GM12801 (cell line): ENCODE results near the gene FAM89A.

Experiments used
- TF ChIP-seq, protein P1 (sequence below): IDR thresholded peaks from one replicate; pipeline ENCODE4 v1.5.1; 2011; ENCODE audit warnings: control low read depth; ENCODE audit not compliant: insufficient read length; ENCODE audit errors: extremely low read depth

Gene FAM89A

DNA sequence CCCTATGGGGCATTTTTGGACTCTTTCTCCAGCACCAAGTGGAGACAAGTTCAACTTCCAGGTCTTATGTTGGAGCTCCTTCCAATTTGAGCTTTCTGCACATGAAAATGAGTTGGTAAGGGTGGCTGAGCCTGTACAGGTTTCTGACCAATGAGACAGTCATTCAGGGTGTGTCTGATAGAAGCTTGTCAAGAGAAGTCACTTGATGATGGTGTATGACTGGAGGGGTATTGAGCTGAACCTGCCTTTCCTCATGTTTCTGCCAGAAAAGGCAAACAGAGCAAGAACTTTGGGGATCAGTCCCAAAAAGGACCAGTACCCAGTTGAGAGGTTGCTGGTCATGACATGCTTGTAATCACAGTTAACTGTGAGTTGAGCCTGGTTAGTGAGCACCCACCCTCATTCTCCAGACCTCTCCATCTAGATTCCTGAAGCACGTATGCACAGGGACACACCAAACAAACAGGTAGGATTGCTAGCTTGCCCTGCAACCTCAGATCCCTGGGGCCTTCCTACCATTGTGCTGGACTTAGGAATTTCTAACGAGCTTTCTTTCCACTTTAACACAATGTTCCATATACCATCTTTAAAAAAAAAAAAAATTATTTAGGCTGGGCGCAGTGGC, 26.6 kb downstream of the FAM89A start:
- TF ChIP-seq, protein P1, sequence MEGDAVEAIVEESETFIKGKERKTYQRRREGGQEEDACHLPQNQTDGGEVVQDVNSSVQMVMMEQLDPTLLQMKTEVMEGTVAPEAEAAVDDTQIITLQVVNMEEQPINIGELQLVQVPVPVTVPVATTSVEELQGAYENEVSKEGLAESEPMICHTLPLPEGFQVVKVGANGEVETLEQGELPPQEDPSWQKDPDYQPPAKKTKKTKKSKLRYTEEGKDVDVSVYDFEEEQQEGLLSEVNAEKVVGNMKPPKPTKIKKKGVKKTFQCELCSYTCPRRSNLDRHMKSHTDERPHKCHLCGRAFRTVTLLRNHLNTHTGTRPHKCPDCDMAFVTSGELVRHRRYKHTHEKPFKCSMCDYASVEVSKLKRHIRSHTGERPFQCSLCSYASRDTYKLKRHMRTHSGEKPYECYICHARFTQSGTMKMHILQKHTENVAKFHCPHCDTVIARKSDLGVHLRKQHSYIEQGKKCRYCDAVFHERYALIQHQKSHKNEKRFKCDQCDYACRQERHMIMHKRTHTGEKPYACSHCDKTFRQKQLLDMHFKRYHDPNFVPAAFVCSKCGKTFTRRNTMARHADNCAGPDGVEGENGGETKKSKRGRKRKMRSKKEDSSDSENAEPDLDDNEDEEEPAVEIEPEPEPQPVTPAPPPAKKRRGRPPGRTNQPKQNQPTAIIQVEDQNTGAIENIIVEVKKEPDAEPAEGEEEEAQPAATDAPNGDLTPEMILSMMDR = no peak

DNA sequence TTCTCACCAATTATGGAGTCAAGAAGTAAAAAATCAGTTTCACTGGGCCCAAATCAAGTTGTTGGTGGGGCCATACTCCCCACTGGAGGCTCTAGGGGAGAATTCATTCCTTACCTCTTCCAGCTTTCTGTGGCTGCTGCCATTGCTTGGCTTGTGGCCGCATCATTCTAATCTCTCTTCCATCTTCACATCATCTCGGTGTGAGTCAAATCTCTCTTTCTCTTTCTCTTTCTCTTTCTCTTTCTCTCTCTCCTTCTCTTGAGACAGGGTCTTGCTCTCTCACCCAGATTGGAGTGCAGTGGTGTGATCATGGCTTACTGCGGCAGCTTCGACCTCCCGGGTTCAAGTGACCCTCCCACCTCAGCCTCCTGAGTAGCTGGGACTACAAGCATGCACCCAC, 28.1 kb downstream of the FAM89A start:
- TF ChIP-seq, protein P1 = no peak

DNA sequence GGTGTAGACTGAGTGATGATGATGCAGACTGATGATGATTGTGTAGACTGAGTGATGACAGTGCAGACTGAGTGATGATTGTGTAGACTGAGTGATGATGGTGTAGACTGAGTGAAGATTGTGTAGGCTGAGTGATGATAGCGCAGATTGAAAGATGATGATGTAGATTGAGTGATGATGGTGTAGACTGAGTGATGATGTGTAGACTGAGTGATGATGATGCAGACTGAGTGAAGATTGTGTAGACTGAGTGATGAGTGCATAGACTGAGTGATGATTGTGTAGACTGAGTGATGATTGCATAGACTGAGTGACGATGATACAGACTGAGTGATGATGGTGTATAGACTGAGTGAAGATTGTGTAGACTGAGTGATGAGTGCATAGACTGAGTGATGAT, 28.7 kb downstream of the FAM89A start:
- TF ChIP-seq, protein P1 = no peak

DNA sequence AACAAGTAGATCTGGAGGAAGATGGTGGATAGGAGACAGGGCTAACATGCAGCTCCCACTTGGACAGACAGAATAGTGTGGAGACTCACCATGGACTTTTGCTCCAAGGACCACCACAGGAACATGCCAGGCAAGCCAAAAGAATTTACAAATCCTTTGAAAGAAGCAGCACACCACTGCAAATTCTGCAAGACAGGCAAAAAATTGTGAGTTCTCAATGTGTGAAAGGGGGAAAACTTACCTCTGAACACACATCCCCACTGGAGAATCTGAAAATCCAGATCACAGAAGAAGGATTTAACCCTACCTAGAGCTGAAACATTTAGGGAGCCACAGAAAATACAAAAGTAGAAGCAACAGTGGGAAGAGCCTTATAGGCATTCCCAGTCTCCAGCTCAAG, 38.2 kb downstream of the FAM89A start:
- TF ChIP-seq, protein P1 = no peak

DNA sequence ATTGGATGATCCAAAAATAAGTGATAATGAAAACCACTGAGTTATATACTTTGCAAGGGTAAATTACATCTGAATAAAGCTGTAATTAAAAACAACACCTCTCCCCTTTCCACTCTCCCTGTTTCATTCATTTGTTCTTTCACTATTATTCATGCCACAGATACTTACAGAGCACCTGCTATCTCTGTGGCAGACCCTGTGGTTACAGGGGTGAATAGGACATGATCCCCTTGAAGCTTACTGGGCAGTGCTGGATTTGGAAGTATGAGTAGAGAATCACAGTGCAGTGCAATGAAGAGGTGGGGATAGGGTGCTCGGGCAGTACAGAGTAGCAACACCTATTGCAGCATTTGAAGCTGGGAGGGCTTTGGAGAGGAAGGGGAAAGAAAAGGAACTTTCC, 39.4 kb downstream of the FAM89A start:
- TF ChIP-seq, protein P1 = no peak

DNA sequence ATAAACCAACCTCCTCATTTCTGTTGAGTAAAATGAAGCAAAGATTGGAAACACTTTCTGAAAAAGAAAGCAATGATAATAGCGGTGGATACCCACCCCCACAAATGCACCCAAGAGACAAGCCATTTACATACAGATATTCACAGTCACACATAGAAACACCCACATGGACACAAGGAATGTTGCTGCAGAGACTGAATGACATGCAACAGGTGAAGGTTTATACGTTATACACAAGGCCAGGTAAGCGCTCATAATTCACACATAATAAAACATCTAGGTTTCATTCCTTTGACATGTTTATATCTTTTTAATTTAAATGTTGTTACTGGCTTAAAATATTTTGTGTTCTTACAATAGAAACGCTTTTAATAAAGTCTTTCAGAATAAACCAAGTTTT, 39.9 kb downstream of the FAM89A start:
- TF ChIP-seq, protein P1 = no peak

DNA sequence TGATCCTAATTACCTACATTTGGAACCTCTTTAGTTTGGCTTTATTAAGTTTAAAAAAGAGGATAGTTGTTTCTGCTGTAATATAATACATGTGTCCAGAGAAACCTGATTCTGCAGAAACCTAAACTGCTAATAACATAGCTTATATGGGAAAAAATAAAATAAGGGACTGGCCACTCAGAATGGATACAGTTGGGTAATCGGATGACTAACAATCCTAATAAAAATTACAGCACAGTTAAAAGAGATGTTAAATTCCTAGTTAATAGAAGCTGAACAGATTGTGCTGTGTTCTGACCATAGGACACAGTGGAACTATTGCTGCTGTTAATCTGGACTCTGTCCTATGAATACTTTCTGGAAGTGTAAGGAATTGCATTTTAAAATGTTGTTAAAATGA, 45.2 kb downstream of the FAM89A start:
- TF ChIP-seq, protein P1 = no peak
